A673 (cell line): ENCODE data around the gene MSS51. TPM values are rescaled to one million over a fixed set of nuclear protein-coding genes. Genes with fewer than 3 reads are reported as not detected.

Source experiments
- BruUV-seq: library from RNA; stranded (reverse); fragments of 400-500 nt; replicated peaks from 2 replicates; lab custom pipeline; 2021; lab: Mats Ljungman, UMichigan
- CTCF ChIA-PET: fragments of 300-600 bp; sonication (Branson Sonifier 250); formaldehyde crosslinking; loops from one replicate; lab custom pipeline; 2022; ENCODE audit warnings: antibody characterized with exemption; lab: Charles Lee
- POLR2A ChIA-PET: fragments of 300-600 bp; sonication (Branson Sonifier 250); formaldehyde crosslinking; loops from one replicate; lab custom pipeline; 2022; ENCODE audit warnings: antibody characterized with exemption; ENCODE audit not compliant: low non-redundant PET; lab: Charles Lee
- DNase-seq: peaks from one replicate; pipeline ENCODE4 v3.0.0-alpha.2; 2015; ENCODE audit warnings: low spot score
- H3K27ac ChIP-seq: fragments of 200-600 bp; sonication (generic); 2 replicates; pipeline ENCODE4 v1.5.1; 2016; ENCODE audit warnings: mixed run types, low read depth, mild to moderate bottlenecking, mixed read lengths, antibody characterized with exemption, low read length; ENCODE audit not compliant: poor library complexity, severe bottlenecking
- H3K27me3 ChIP-seq: fragments of 200-600 bp; sonication (generic); replicated peaks from 2 replicates; pipeline ENCODE4 v1.6.1; 2017; ENCODE audit warnings: mixed run types, low read depth, mild to moderate bottlenecking, mixed read lengths, antibody characterized with exemption, low read length; ENCODE audit not compliant: insufficient read depth, poor library complexity
- H3K36me3 ChIP-seq: fragments of 200-600 bp; sonication (generic); 2 replicates; pipeline ENCODE4 v1.6.1; 2016; ENCODE audit warnings: mixed run types, mild to moderate bottlenecking, mixed read lengths, antibody characterized with exemption, low read length; ENCODE audit not compliant: insufficient read depth, poor library complexity, severe bottlenecking
- H3K4me1 ChIP-seq: fragments of 200-600 bp; sonication (generic); 2 replicates; pipeline ENCODE4 v1.6.1; 2017; ENCODE audit warnings: mixed run types, mild to moderate bottlenecking, mixed read lengths, antibody characterized with exemption, low read length; ENCODE audit not compliant: insufficient read depth, poor library complexity, severe bottlenecking
- H3K4me3 ChIP-seq: fragments of 200-600 bp; sonication (generic); 2 replicates; pipeline ENCODE4 v1.5.1; 2016; ENCODE audit warnings: low read depth, mixed run types, mild to moderate bottlenecking, mixed read lengths, low read length; ENCODE audit not compliant: poor library complexity, severe bottlenecking
- H3K9me3 ChIP-seq: fragments of 200-600 bp; sonication (generic); 2 replicates; pipeline ENCODE4 v1.6.1; 2016; ENCODE audit warnings: mixed run types, low read depth, mild to moderate bottlenecking, mixed read lengths, antibody characterized with exemption, low read length; ENCODE audit not compliant: poor library complexity, severe bottlenecking
- CTCF ChIP-seq: fragments of 300-800, 200-600 bp; sonication (generic); conservative IDR thresholded peaks from 2 replicates; pipeline ENCODE4 v1.5.1; 2017; ENCODE audit warnings: low read depth, mild to moderate bottlenecking, antibody characterized with exemption, low read length, moderate library complexity, mixed read lengths
- EZH2 ChIP-seq: fragments of 200-600 bp; sonication (generic); IDR thresholded peaks from 2 replicates; pipeline ENCODE4 v1.6.1; 2017; ENCODE audit warnings: borderline replicate concordance, low read depth, mild to moderate bottlenecking, mixed read lengths, antibody characterized with exemption, low read length; ENCODE audit not compliant: poor library complexity, severe bottlenecking
- intact Hi-C: fragments of 100-400 bp; cut with micrococcal nuclease; formaldehyde crosslinking; loops from one replicate; pipeline ENCODE4 v1.10.0; 2022; ENCODE audit not compliant: unreplicated experiment
- total RNA-seq: library from RNA; stranded (reverse); gene quantifications from 2 replicates; pipeline ENCODE4 v1.2.3, GENCODE V29; 2021

Gene MSS51
- total RNA-seq, 1 experiment from 2014 or later: 4.0 TPM

GRCh38 chr10:73407495-73407894, 25.9 kb downstream of the MSS51 start:
- Histone ChIP-seq H3K9me3 (no peaks in the 10 kb centered on the region), H3K36me3 (no peaks in the 10 kb centered on the region), H3K4me3 (no peak overlapping the region), H3K27me3 (no peaks in the 10 kb centered on the region), H3K4me1 (no peaks in the 10 kb centered on the region), H3K27ac (no peak overlapping the region)
- DNase-seq: no peak
- BruUV-seq: no TSS peak
- intact Hi-C loops: no loop called here
- TF ChIP-seq EZH2 (no peak), CTCF (no peak)
- CTCF ChIA-PET: no interaction called here
- POLR2A ChIA-PET: no interaction called here

GRCh38 chr10:73406846-73407245, 26.5 kb downstream of the MSS51 start:
- TF ChIP-seq CTCF: no peak
- no peak for TF ChIP-seq EZH2
- Histone ChIP-seq H3K36me3 (no peaks in the 10 kb centered on the region), H3K9me3 (no peaks in the 10 kb centered on the region), H3K4me1 (no peaks in the 10 kb centered on the region), H3K4me3 (no peak overlapping the region), H3K27me3 (no peaks in the 10 kb centered on the region), H3K27ac (no peak overlapping the region)
- POLR2A ChIA-PET: no interaction called here
- CTCF ChIA-PET: no interaction called here
- no peak for DNase-seq
- intact Hi-C loops: no loop called here
- no TSS peak for BruUV-seq

GRCh38 chr10:73405556-73405955, 27.8 kb downstream of the MSS51 start:
- CTCF ChIA-PET: no interaction called here

More at GRCh38 chr10:73405556-73405955, 27.8 kb downstream of the MSS51 start:
- Histone ChIP-seq H3K36me3 (no peaks in the 10 kb centered on the region), H3K27me3 (no peaks in the 10 kb centered on the region), H3K9me3 (no peaks in the 10 kb centered on the region), H3K27ac (no peak overlapping the region), H3K4me3 (no peak overlapping the region), H3K4me1 (no peaks in the 10 kb centered on the region)
- intact Hi-C loops: no loop called here
- POLR2A ChIA-PET: no interaction called here
- no TSS peak for BruUV-seq
- TF ChIP-seq CTCF: no peak
- TF ChIP-seq EZH2: no peak
- no peak for DNase-seq
